SK-N-SH treated with all-trans-retinoic acid at 6 μM for 48 hours (cell line): Measurements from ENCODE around the gene EPN1.

Source experiments
- ATAC-seq: fragments of 200-7000 bp; cut with Tn5 transposase; 3 replicates; pipeline ENCODE4 v1.9.1; 2020; ENCODE audit warnings: mild to moderate bottlenecking, moderate library complexity
- ARNTL ChIP-seq: fragments of 450-650 bp; formaldehyde crosslinking; IDR thresholded peaks from 2 replicates; pipeline ENCODE4 v1.5.0; 2020; ENCODE audit warnings: low read depth, mild to moderate bottlenecking, moderate library complexity, borderline replicate concordance
- CREB5 ChIP-seq: fragments of 250-450 bp; sonication (Bioruptor Pico); IDR thresholded peaks from 2 replicates; pipeline ENCODE4 v1.5.1; 2020; ENCODE audit warnings: low read depth, mild to moderate bottlenecking, moderate library complexity
- CSDC2 ChIP-seq: fragments of 250-450 bp; sonication (Bioruptor Pico); IDR thresholded peaks from 2 replicates; pipeline ENCODE4 v1.5.0; 2020; ENCODE audit warnings: mild to moderate bottlenecking, moderate library complexity
- ESRRG ChIP-seq: fragments of 250-450 bp; sonication (Bioruptor Pico); IDR thresholded peaks from 2 replicates; pipeline ENCODE4 v1.6.1; 2021; ENCODE audit warnings: mild to moderate bottlenecking
- GLIS3 ChIP-seq: fragments of 250-450 bp; sonication (Bioruptor Pico); IDR thresholded peaks from 2 replicates; pipeline ENCODE4 v1.5.0; 2020; ENCODE audit warnings: mild to moderate bottlenecking, moderate library complexity
- OSR1 ChIP-seq: fragments of 250-450 bp; sonication (Bioruptor Pico); IDR thresholded peaks from 2 replicates; pipeline ENCODE4 v1.8.0; 2022; ENCODE audit warnings: moderate library complexity, mild to moderate bottlenecking, inconsistent platforms
- POU6F1 ChIP-seq: fragments of 250-450 bp; sonication (Bioruptor Pico); IDR thresholded peaks from 2 replicates; pipeline ENCODE4 v1.8.0; 2021; ENCODE audit warnings: low read depth, mild to moderate bottlenecking, moderate library complexity, borderline replicate concordance
- PPARA ChIP-seq: fragments of 250-450 bp; sonication (Bioruptor Pico); IDR thresholded peaks from 2 replicates; pipeline ENCODE4 v1.5.0; 2020; ENCODE audit warnings: mild to moderate bottlenecking, borderline replicate concordance
- RARB ChIP-seq: fragments of 250-450 bp; sonication (Bioruptor Pico); IDR thresholded peaks from 2 replicates; pipeline ENCODE4 v1.8.0; 2021; ENCODE audit warnings: mild to moderate bottlenecking, moderate library complexity
- SNAI2 ChIP-seq: fragments of 250-450 bp; sonication (Bioruptor Pico); IDR thresholded peaks from 2 replicates; pipeline ENCODE4 v1.5.0; 2020; ENCODE audit warnings: mild to moderate bottlenecking, moderate library complexity
- TCF4 ChIP-seq: fragments of 250-450 bp; sonication (Bioruptor Pico); IDR thresholded peaks from 2 replicates; pipeline ENCODE4 v1.8.0; 2021; ENCODE audit warnings: mild to moderate bottlenecking, moderate library complexity, borderline replicate concordance
- TOX ChIP-seq: fragments of 250-450 bp; sonication (Bioruptor Pico); IDR thresholded peaks from 2 replicates; pipeline ENCODE4 v1.8.0; 2021; ENCODE audit warnings: mild to moderate bottlenecking, moderate library complexity, borderline replicate concordance
- ZC3H10 ChIP-seq: fragments of 250-450 bp; sonication (Bioruptor Pico); IDR thresholded peaks from 2 replicates; pipeline ENCODE4 v1.5.1; 2021; ENCODE audit warnings: mild to moderate bottlenecking, moderate library complexity
- ZFP3 ChIP-seq: fragments of 250-450 bp; sonication (Bioruptor Pico); IDR thresholded peaks from 2 replicates; pipeline ENCODE4 v1.5.0; 2020; ENCODE audit warnings: mild to moderate bottlenecking, moderate library complexity
- ZFP30 ChIP-seq: fragments of 450-650 bp; formaldehyde crosslinking; IDR thresholded peaks from 2 replicates; pipeline ENCODE4 v1.5.0; 2022; ENCODE audit warnings: mild to moderate bottlenecking, moderate library complexity
- ZNF565 ChIP-seq: fragments of 450-650 bp; formaldehyde crosslinking; conservative IDR thresholded peaks from 2 replicates; pipeline ENCODE4 v1.5.0; 2020; ENCODE audit warnings: low read depth, mild to moderate bottlenecking, moderate library complexity
- ZNF8 ChIP-seq: fragments of 450-650 bp; formaldehyde crosslinking; IDR thresholded peaks from 2 replicates; pipeline ENCODE4 v1.5.0; 2020; ENCODE audit warnings: mild to moderate bottlenecking, moderate library complexity
- TF ChIP-seq, protein P1 (sequence below): fragments of 250-450 bp; sonication (Bioruptor Pico); IDR thresholded peaks from 2 replicates; pipeline ENCODE4 v1.8.0; 2020; ENCODE audit warnings: mild to moderate bottlenecking, moderate library complexity, borderline replicate concordance
- TF ChIP-seq, protein P2 (sequence below): fragments of 250-450 bp; sonication (Bioruptor Pico); IDR thresholded peaks from 2 replicates; pipeline ENCODE4 v1.5.1; 2021; ENCODE audit warnings: mild to moderate bottlenecking, moderate library complexity
- TF ChIP-seq, protein P3 (sequence below): fragments of 250-450 bp; sonication (Bioruptor Pico); IDR thresholded peaks from 2 replicates; pipeline ENCODE4 v1.5.0; 2020; ENCODE audit warnings: mild to moderate bottlenecking, moderate library complexity

EPN1 gene

GRCh38 chr19:55683449-55684261 is 8.6 kb downstream of the EPN1 start:
- ATAC-seq = no peak
- TF ChIP-seq RARB (CRISPR knock-in tag) (no peak), CREB5 (CRISPR knock-in tag) (no peak), ZC3H10 (no peak), ESRRG (CRISPR knock-in tag) (no peak), ZFP3 (CRISPR knock-in tag) (no peak), ZFP30 (CRISPR knock-in tag) (no peak), CSDC2 (CRISPR knock-in tag) (no peak), POU6F1 (no peak), TCF4 (CRISPR knock-in tag) (no peak), ZNF8 (CRISPR knock-in tag) (no peak), PPARA (CRISPR knock-in tag) (no peak), TOX (CRISPR knock-in tag) (no peak), OSR1 (CRISPR knock-in tag) (no peak)
- TF ChIP-seq, protein P1, sequence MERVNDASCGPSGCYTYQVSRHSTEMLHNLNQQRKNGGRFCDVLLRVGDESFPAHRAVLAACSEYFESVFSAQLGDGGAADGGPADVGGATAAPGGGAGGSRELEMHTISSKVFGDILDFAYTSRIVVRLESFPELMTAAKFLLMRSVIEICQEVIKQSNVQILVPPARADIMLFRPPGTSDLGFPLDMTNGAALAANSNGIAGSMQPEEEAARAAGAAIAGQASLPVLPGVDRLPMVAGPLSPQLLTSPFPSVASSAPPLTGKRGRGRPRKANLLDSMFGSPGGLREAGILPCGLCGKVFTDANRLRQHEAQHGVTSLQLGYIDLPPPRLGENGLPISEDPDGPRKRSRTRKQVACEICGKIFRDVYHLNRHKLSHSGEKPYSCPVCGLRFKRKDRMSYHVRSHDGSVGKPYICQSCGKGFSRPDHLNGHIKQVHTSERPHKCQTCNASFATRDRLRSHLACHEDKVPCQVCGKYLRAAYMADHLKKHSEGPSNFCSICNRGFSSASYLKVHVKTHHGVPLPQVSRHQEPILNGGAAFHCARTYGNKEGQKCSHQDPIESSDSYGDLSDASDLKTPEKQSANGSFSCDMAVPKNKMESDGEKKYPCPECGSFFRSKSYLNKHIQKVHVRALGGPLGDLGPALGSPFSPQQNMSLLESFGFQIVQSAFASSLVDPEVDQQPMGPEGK (CRISPR knock-in tag) = no peak
- TF ChIP-seq, protein P2, sequence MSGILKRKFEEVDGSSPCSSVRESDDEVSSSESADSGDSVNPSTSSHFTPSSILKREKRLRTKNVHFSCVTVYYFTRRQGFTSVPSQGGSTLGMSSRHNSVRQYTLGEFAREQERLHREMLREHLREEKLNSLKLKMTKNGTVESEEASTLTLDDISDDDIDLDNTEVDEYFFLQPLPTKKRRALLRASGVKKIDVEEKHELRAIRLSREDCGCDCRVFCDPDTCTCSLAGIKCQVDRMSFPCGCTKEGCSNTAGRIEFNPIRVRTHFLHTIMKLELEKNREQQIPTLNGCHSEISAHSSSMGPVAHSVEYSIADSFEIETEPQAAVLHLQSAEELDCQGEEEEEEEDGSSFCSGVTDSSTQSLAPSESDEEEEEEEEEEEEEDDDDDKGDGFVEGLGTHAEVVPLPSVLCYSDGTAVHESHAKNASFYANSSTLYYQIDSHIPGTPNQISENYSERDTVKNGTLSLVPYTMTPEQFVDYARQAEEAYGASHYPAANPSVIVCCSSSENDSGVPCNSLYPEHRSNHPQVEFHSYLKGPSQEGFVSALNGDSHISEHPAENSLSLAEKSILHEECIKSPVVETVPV (CRISPR knock-in tag) = no peak
- TF ChIP-seq, protein P3, sequence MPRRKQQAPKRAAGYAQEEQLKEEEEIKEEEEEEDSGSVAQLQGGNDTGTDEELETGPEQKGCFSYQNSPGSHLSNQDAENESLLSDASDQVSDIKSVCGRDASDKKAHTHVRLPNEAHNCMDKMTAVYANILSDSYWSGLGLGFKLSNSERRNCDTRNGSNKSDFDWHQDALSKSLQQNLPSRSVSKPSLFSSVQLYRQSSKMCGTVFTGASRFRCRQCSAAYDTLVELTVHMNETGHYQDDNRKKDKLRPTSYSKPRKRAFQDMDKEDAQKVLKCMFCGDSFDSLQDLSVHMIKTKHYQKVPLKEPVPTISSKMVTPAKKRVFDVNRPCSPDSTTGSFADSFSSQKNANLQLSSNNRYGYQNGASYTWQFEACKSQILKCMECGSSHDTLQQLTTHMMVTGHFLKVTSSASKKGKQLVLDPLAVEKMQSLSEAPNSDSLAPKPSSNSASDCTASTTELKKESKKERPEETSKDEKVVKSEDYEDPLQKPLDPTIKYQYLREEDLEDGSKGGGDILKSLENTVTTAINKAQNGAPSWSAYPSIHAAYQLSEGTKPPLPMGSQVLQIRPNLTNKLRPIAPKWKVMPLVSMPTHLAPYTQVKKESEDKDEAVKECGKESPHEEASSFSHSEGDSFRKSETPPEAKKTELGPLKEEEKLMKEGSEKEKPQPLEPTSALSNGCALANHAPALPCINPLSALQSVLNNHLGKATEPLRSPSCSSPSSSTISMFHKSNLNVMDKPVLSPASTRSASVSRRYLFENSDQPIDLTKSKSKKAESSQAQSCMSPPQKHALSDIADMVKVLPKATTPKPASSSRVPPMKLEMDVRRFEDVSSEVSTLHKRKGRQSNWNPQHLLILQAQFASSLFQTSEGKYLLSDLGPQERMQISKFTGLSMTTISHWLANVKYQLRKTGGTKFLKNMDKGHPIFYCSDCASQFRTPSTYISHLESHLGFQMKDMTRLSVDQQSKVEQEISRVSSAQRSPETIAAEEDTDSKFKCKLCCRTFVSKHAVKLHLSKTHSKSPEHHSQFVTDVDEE = no peak
- TF ChIP-seq, all 23 proteins: peak for 0

GRCh38 chr19:55684946-55685681 is 10.1 kb downstream of the EPN1 start:
- no peak for ATAC-seq
- TF ChIP-seq, protein P3 = no peak
- TF ChIP-seq GLIS3 (CRISPR knock-in tag) (no peak), ZNF565 (CRISPR knock-in tag) (no peak), ZC3H10 (no peak), POU6F1 (no peak), OSR1 (CRISPR knock-in tag) (no peak), TCF4 (CRISPR knock-in tag) (no peak), SNAI2 (CRISPR knock-in tag) (no peak), ARNTL (CRISPR knock-in tag) (no peak), ESRRG (CRISPR knock-in tag) (no peak), TOX (CRISPR knock-in tag) (no peak), RARB (CRISPR knock-in tag) (no peak)
- TF ChIP-seq, protein P1 (CRISPR knock-in tag) = no peak
